ENCODE results near the gene ROPN1L.

- TF ChIP-seq CTCF (IDR thresholded peaks at IDR 0.05) (no peak), POLR2A (IDR thresholded peaks at IDR 0.05) (no peak)
Observed at GRCh38 chr5:10423022-10423421, 18.7 kb upstream of the ROPN1L start.
